Ovary (tissue), 9 donors: ENCODE results near the gene PSKH1. TPM values are rescaled to one million over a fixed set of nuclear protein-coding genes. Genes with fewer than 3 reads are reported as not detected.

Experiments
- DNase-seq, 5 donors: peaks; one replicate each; pipeline ENCODE4 v3.0.0-alpha.2; 2019 to 2020
- H3K27ac ChIP-seq, 2 donors: fragments of 200-600 bp; one replicate each; pipeline versions ENCODE4 v1.5.1 to v1.8.0; 2019 to 2022
- H3K27me3 ChIP-seq: fragments of 200-600 bp; one replicate; pipeline ENCODE4 v1.8.0; 2022
- H3K36me3 ChIP-seq: fragments of 200-600 bp; sonication (generic); one replicate; pipeline ENCODE4 v1.5.1; 2019
- H3K4me1 ChIP-seq: one replicate; pipeline ENCODE4 v1.8.1; 2013; ENCODE audit warnings: mild to moderate bottlenecking, moderate library complexity; ENCODE audit not compliant: insufficient read depth
- H3K4me3 ChIP-seq: fragments of 200-600 bp; sonication (generic); one replicate; pipeline ENCODE4 v1.5.1; 2017
- H3K9me3 ChIP-seq, 2 donors: fragments of 200-600 bp in 1 of 2; sonication (generic) in 1 of 2; one replicate each; pipeline versions ENCODE4 v1.5.1 to v1.8.1; 2013 to 2019; ENCODE audit warnings: mild to moderate bottlenecking in 1 of 2, moderate library complexity in 1 of 2
- CTCF ChIP-seq, 3 donors: fragments of 450-650 bp in 2 of 3; fragments of 200-600 bp in 1 of 3; IDR thresholded peaks; one replicate each; pipeline versions ENCODE4 v1.5.1 to v1.8.0; 2016 to 2022; ENCODE audit warnings: antibody characterized with exemption in 3 of 3, mild to moderate bottlenecking in 1 of 3
- EP300 ChIP-seq: sonication (generic); formaldehyde crosslinking; IDR thresholded peaks from one replicate; pipeline ENCODE4 v1.6.1; 2017; ENCODE audit warnings: antibody characterized with exemption
- POLR2A ChIP-seq: fragments of 450-650 bp; IDR thresholded peaks from one replicate; pipeline ENCODE4 v1.6.1; 2017; ENCODE audit warnings: antibody characterized with exemption, mild to moderate bottlenecking, moderate library complexity
- WGBS, 3 donors: extraction: QIAGEN DNeasy Blood & Tissue Kit in 1 of 3; methylation state at CpG; one replicate each; pipeline versions ENCODE4 v1.1.5 to v1.1.7; 2013 to 2017; 5-methylcytosine and 5-hydroxymethylcytosine counted together
- intact Hi-C, 4 donors: fragments of 100-400 bp; cut with DNase I; formaldehyde crosslinking; loops; one replicate each; pipeline versions ENCODE4 v1.11.0 to v1.15.1; 2022 to 2023
- polyA plus RNA-seq, 2 donors: library from polyadenylated mRNA; stranded (reverse); fragments of 200-250 nt in 1 of 2; fragments of 350-450 nt in 1 of 2; fragmentation: Illumina TruSeq in 1 of 2; extraction: RNeasy Lipid Tissue Mini Kit (QIAGEN cat#74804) in 1 of 2; gene quantifications; one replicate each; pipeline ENCODE4 v1.2.3, GENCODE V29; 2013 to 2014
- total RNA-seq, 7 donors: library from RNA; depleted of rRNA in 2 of 7; stranded (reverse); fragments of >200 nt in 2 of 7; fragmentation: NEBNext Ultra II Directional in 3 of 7; extraction: Animal tissue kit (Norgen Biotek cat#: 25700) in 3 of 7; gene quantifications; one replicate each; pipeline versions ENCODE4 v1.1.0 to v1.2.4, GENCODE V29; 2016 to 2023
- donor health status: DM: no; HTN: no; CAD: no; lungs with moderate emphysema.
- donor health status: DM: no; HTN: no; CAD: no.
- donor health status: Bipolar disorder and iron deficiency.
- donor health status: DM: yes; HTN: yes; CAD: no.
- donor health status: DM: no; HTN: no; CAD: no.
- donor health status: DM: yes; HTN: yes; CAD: no.

The PSKH1 gene
- total and polyA plus RNA-seq, 9 donors = 9.6 to 38.9 (median 26.6) TPM

GRCh38 chr16:67919622-67920221, 26.7 kb downstream of the PSKH1 start:
- WGBS, 3 donors = 68 to 81% (median 69%) methylated on average over 6 of the region's 6 CpGs
- intact Hi-C loops = no loop called here
- no peak overlapping the region for H3K27ac ChIP-seq

GRCh38 chr16:67922221-67922620, 29.2 kb downstream of the PSKH1 start:
- 63 to 80% (median 67%) methylated on average over 5 of the region's 5 CpGs for WGBS, 3 donors
- H3K27me3 ChIP-seq = no peaks in the 10 kb centered on the region
- no peaks in the 10 kb centered on the region for H3K36me3 ChIP-seq
- H3K4me1 ChIP-seq = peaks cover 5% of the 10 kb centered on the region
- no peak for DNase-seq
- no peaks in the 10 kb centered on the region for H3K9me3 ChIP-seq
- TF ChIP-seq POLR2A (no peak), CTCF (IDR thresholded peaks at IDR 0.05) (no peak), EP300 (no peak)
- no peak overlapping the region for H3K4me3 ChIP-seq
- intact Hi-C loops = no loop called here
- H3K27ac ChIP-seq = no peak overlapping the region

More at GRCh38 chr16:67919622-67920221, 26.7 kb downstream of the PSKH1 start:
- Histone ChIP-seq H3K4me1 (peaks cover 6% of the 10 kb centered on the region), H3K36me3 (no peaks in the 10 kb centered on the region), H3K9me3 (no peaks in the 10 kb centered on the region), H3K27me3 (no peaks in the 10 kb centered on the region), H3K4me3 (no peak overlapping the region)
- TF ChIP-seq POLR2A (no peak), EP300 (no peak), CTCF (IDR thresholded peaks at IDR 0.05) (no peak)
- no peak for DNase-seq

DNA sequence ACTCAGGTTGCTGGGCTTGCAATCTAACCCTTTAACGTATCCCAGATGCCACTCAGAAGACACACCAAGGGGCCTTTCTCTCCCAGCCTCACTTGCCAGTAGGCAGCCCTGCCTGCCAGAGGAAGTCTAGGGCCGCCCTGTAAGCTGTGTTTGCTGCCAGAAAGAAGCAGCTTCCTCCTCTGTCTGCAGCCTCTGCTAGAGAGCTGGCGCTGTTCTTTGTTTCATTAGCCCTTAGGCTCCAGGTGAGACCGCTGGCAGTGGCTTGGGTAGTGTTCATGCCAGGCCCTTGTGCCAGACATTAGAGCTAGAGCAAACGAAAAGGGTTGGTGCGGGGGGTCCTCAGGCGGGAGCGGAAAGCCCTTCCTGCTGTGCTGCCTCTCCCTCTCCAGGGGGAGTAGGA, 29.7 kb downstream of the PSKH1 start:
- Histone ChIP-seq H3K4me3 (no peak overlapping the region), H3K27me3 (no peaks in the 10 kb centered on the region), H3K36me3 (no peaks in the 10 kb centered on the region), H3K9me3 (no peaks in the 10 kb centered on the region), H3K4me1 (peaks cover 3% of the 10 kb centered on the region), H3K27ac (no peak overlapping the region)
- WGBS, 3 donors = 84 to 88% (median 85%) methylated on average over 8 of the region's 8 CpGs
- TF ChIP-seq CTCF (IDR thresholded peaks at IDR 0.05) = no peak
- no peak for TF ChIP-seq EP300
- TF ChIP-seq POLR2A = no peak
- intact Hi-C loops = no loop called here
- no peak for DNase-seq

- intact Hi-C loops = no loop called here
- Histone ChIP-seq H3K9me3 (no peaks in the 10 kb centered on the region), H3K4me1 (peaks cover 3% of the 10 kb centered on the region), H3K36me3 (no peaks in the 10 kb centered on the region), H3K4me3 (no peak overlapping the region), H3K27me3 (no peaks in the 10 kb centered on the region), H3K27ac (no peak overlapping the region)
- DNase-seq = no peak
- TF ChIP-seq EP300 = no peak
- TF ChIP-seq CTCF (IDR thresholded peaks at IDR 0.05) = no peak
- no peak for TF ChIP-seq POLR2A
- WGBS, 3 donors = 69 to 72% (median 70%) methylated on average over 10 of the region's 10 CpGs
Measured at GRCh38 chr16:67923414-67924116, 30.5 kb downstream of the PSKH1 start.
